Amygdala (tissue), 56 donors: ENCODE results near the gene DPF3.

ENCODE experiments used
- DNase-seq, 56 donors: peaks; one replicate each; lab custom pipeline; 2025; lab: John Stamatoyannopoulos, UW

DPF3 gene

GRCh38 chr14:72802588-72802946 lies 91.3 kb downstream of the DPF3 start:
- DNase-seq: no peak

- DNase-seq: no peak
These were observed 91.9 kb downstream of the DPF3 start for GRCh38 chr14:72801836-72802587.

GRCh38 chr14:72801381-72801812 lies 92.5 kb downstream of the DPF3 start:
- DNase-seq: no peak

DNA sequence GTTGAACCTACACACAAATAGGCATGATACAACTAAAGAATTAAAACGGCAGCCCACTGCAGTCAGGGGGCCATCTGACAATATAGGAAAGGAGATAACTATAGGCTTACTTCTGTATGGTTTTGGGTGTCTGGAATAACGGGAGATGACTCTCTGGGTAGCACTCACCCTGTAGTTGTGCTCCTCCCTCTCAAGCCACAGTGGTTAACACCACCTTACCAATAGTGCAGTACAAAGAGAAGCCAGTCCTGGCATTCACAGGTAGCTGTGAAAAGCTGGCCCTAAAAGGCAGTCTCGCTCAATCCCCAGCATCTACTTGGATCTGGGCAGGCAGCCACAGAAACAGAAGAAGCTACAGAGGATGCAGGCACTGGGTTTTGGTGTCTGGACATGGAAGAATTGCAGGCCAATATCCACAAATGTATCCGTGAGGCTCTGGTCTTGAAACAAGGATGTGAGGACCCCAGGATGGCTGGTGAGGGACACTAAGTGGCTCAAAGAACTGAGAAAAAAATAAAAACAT lies 93.0 kb downstream of the DPF3 start:
- no peak for DNase-seq

- no peak for DNase-seq
These were observed 93.6 kb downstream of the DPF3 start for GRCh38 chr14:72800296-72800695.

- peak in 9 of 56 donors; percentile 7 to 46 (median 35) for DNase-seq
These were observed 97.0 kb downstream of the DPF3 start for GRCh38 chr14:72796935-72797334.

DNA sequence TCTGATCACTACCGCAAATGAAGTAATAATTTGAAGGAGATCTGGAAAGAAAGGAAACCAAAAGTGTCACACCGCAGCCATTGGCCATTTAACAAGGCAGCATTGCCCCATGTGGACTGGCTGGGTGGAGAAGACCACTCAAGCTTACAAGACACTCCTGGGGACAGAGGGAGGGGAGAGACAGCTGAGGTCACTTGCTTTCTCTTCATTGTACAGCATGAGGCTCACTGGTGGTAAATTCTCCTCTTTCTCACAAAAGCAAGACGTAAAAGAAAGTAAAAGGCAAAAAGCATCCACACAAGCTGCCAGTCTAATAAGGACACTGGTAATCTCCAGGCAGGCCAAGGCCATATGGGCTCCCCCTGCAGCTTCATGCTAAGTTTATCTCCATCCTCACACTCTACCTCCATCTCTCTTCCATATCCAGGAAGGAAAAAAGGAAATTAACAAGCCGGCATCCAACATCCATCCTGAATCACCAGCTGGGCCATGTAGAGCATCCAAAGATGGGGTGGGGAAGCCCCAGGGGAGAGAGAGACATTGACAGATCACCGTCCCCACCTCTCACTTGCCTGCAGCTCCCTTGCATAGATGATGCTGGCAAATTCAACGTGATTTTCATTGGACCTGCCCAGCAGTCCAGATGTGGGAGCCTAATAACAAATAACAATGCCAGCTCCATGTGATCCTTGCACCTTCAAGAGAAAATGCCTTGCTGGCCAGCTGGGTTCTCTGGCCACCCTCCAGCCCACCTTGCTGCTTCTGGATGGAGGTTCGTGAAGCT lies 100.6 kb downstream of the DPF3 start:
- no peak for DNase-seq

DNA sequence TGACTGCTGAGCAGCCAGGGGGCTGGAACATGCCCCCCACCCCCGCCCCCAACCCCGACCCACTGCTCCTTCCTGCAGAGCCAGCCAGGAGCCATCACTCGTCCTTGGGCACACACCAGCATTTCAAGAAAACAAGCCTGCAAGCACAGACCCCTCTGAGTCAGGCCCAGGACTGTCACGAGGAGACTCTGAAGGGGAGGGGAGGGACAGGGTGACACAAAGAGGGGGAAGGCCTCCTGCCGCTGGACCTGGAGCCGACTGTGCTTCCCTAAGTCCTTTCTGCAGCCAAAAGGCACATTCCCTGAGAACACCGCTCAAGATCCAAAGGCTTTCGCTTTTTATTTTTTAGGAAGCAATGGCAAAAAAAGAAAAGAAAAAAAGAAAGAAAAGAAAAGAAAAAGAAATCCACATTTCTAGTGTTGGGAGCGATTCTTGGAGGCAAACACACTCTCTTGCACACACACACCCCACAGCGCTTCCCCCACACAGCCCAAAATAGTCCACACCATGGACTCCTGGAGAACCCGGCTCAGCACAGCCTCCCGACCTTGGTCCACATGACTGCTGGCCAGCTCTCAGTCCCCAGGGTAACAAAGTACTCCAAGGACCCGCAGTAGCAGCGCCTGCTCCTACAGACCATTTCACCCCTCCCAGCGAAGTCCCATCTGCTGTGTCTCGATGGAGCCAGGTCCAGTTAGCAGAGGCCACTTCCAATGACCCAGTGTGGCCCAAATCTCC lies 101.7 kb downstream of the DPF3 start:
- peak in 43 of 56 donors; percentile 14 to 73 (median 46) for DNase-seq

DNA sequence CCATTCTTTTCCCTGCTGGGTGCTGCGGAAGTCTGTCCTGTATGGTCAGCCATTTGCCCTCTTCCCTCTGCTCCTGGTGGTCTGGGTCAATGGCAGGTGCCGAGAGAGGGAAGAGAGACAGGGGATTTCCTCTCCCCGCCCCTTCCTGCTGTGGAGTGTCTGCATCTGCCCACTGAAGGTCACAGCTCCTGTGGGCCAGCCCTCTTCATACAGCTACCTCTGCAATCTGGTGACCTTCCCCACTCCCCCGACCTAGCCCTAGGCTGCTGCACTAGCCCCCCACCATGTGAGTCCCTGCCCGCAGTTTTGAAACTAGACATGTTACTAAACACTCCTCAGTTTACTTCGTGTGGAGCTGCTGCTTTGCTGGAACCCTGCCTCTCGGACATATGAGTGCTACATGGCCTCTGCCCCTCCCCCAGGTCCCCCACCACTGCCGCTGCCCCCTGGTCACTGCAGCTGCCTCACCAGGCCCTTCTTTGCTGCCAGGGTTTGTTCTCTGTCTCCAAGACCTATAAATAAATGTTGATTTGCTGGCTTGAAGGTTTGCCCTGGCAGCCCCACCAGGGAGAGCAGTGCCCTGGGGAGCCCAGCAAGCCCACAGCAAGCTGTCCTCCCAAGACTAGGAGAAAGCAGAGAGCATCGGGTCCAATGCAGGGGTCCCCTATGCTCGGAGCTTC lies 102.9 kb downstream of the DPF3 start:
- DNase-seq: peak in 22 of 56 donors; percentile 13 to 67 (median 30)

- no peak for DNase-seq
These were observed 104.8 kb downstream of the DPF3 start for GRCh38 chr14:72788972-72789728.

DNA sequence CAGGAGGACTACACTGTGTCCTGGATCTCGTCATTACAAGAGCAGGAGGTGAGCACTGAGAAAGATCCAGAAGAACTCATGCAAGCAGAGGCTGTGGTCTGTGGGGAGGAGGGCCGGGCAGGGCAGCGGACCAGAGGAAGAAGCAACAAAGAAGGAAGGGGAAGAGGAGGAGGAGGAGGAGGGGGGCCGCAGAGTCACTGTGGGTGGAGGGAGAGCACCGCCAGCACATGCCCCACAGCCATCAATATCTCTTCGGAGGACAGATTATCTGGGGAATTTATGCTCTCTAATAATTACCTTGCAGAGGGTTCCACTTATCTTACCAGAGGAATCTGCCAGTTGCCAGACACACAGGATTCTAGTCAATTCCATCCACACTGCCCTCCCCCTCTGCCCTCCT lies 105.6 kb downstream of the DPF3 start:
- no peak for DNase-seq

DNA sequence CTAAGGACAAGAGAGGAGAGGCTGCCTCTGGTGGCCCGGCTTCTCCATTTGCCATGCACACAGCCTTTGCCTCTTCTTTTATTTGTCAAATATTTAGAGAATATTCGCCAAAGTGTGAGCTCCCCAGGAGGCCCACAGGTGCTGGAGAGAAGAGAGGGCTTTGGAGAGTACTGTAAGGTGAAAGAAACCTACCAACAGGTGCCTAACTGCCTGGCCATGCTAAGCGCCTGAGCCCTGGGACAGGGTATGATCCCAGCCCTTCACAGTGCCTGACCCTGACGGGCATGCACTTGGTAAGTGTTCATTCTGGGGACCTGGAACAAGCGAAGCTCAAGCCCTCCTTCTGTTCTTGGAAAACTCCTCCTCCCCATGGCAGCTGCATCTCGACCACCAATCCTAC lies 106.1 kb downstream of the DPF3 start:
- no peak for DNase-seq

- DNase-seq: no peak
These were observed 107.2 kb downstream of the DPF3 start for GRCh38 chr14:72786378-72787350.

GRCh38 chr14:72783741-72784140 lies 110.2 kb downstream of the DPF3 start:
- DNase-seq: no peak

GRCh38 chr14:72782817-72783216 lies 111.1 kb downstream of the DPF3 start:
- no peak for DNase-seq

DNA sequence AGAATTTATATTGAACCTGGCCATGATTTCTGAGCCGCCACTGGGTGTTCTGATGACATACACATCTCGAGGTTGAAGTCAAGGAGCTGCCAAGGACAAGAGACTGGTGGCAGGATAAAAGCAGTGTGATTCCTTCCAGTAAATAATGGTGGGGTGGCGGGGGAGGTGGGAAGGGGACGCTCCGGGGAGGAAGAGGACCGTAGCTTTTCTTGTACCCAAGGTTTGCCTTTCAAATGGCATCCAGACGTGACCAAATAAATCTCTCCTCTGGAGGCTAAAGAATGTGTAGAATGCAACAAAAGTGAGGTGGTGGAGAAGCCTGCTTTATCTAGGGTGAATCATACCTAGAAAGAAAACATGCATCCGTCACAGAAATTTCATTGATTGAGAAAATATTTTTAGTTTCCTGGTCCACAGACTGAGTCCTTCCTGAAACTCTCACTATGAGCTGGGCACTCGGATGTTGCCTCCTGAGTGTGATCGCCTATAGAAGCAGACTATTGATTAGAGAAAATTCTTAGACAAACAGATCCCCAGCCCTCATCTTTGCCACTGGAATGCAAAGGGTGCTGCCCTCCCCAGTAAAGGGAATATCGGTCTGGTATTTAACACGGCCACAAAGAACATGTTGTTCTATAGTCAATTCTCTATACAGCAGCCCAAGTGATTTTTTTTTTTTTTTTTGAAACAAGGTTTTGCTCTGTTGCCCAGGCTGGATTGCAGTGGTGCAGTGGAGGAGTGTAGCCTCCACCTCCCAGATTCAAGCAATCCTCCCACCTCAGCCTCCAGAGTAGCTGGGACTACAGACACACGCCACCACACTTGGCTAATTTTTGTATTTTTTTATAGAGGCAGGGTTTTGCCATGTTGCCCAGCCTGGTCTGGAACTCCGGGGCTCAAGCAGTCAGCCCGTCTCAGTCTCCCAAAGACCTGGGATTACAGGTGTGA lies 112.1 kb downstream of the DPF3 start:
- DNase-seq: no peak

GRCh38 chr14:72780751-72781150 lies 113.2 kb downstream of the DPF3 start:
- DNase-seq: no peak
